Measurements from ENCODE around the gene DCANP1. TPM values are rescaled to one million over a fixed set of nuclear protein-coding genes. Genes with fewer than 3 reads are reported as not detected.
A peak's percentile ranks its signal among the peaks of the same experiment; 100 is the strongest.

The DCANP1 gene
- total RNA-seq, 1 donor, result not detected

GRCh38 chr5:135397084-135397483 is 50.1 kb downstream of the DCANP1 start:
- H3K4me2 ChIP-seq (ENCODE audit: insufficient read depth, low read length), result peak overlapping the region; percentile 82
- peaks cover 58% of the 10 kb centered on the region for H4K20me1 ChIP-seq (ENCODE audit: insufficient read depth, low read length)
- no peaks in the 10 kb centered on the region for H3K9me3 ChIP-seq (ENCODE audit: low read depth, low read length)
- no peak for TF ChIP-seq CTCF (IDR thresholded peaks at IDR 0.05; ENCODE audit: extremely low read depth, low read depth, low read length)
- no peak for DNase-seq (ENCODE audit: insufficient read length, low spot score, missing footprints)
- no peak overlapping the region for H2AFZ ChIP-seq (ENCODE audit: low read length)
- H3K27me3 ChIP-seq (ENCODE audit: insufficient read depth, low read length), result no peaks in the 10 kb centered on the region
- H3K36me3 ChIP-seq (ENCODE audit: insufficient read depth, low read length), result no peaks in the 10 kb centered on the region
- H3K4me1 ChIP-seq (ENCODE audit: insufficient read depth, low read length), result peaks cover 49% of the 10 kb centered on the region
- no peak overlapping the region for H3K4me3 ChIP-seq (ENCODE audit: insufficient read depth, low read length)
- peaks cover 67% of the 10 kb centered on the region for H3K79me2 ChIP-seq (ENCODE audit: insufficient read depth, low read length)
- H3K27ac ChIP-seq (ENCODE audit: low read depth, low read length), result no peak overlapping the region

- Histone ChIP-seq H3K27me3 (ENCODE audit: insufficient read depth, low read length) (no peaks in the 10 kb centered on the region), H3K4me2 (ENCODE audit: insufficient read depth, low read length) (no peak overlapping the region), H3K4me3 (ENCODE audit: insufficient read depth, low read length) (no peak overlapping the region), H3K79me2 (ENCODE audit: insufficient read depth, low read length) (peaks cover 73% of the 10 kb centered on the region), H3K4me1 (ENCODE audit: insufficient read depth, low read length) (peaks cover 54% of the 10 kb centered on the region), H3K27ac (ENCODE audit: low read depth, low read length) (no peak overlapping the region), H4K20me1 (ENCODE audit: insufficient read depth, low read length) (peaks cover 63% of the 10 kb centered on the region), H3K9me3 (ENCODE audit: low read depth, low read length) (no peaks in the 10 kb centered on the region), H3K36me3 (ENCODE audit: insufficient read depth, low read length) (no peaks in the 10 kb centered on the region), H2AFZ (ENCODE audit: low read length) (no peak overlapping the region)
- no peak for DNase-seq (ENCODE audit: insufficient read length, low spot score, missing footprints)
- TF ChIP-seq CTCF (IDR thresholded peaks at IDR 0.05; ENCODE audit: extremely low read depth, low read depth, low read length), result no peak
Measured at GRCh38 chr5:135396459-135397055, 50.6 kb downstream of the DCANP1 start.

GRCh38 chr5:135395866-135396265 is 51.3 kb downstream of the DCANP1 start:
- no peak overlapping the region for H3K4me3 ChIP-seq (ENCODE audit: insufficient read depth, low read length)
- peaks cover 70% of the 10 kb centered on the region for H4K20me1 ChIP-seq (ENCODE audit: insufficient read depth, low read length)
- no peak for DNase-seq (ENCODE audit: insufficient read length, low spot score, missing footprints)
- H3K4me1 ChIP-seq (ENCODE audit: insufficient read depth, low read length), result peaks cover 61% of the 10 kb centered on the region
- no peak overlapping the region for H2AFZ ChIP-seq (ENCODE audit: low read length)
- peaks cover 80% of the 10 kb centered on the region for H3K79me2 ChIP-seq (ENCODE audit: insufficient read depth, low read length)
- no peak overlapping the region for H3K4me2 ChIP-seq (ENCODE audit: insufficient read depth, low read length)
- H3K36me3 ChIP-seq (ENCODE audit: insufficient read depth, low read length), result no peaks in the 10 kb centered on the region
- no peaks in the 10 kb centered on the region for H3K9me3 ChIP-seq (ENCODE audit: low read depth, low read length)
- H3K27ac ChIP-seq (ENCODE audit: low read depth, low read length), result no peak overlapping the region
- TF ChIP-seq CTCF (IDR thresholded peaks at IDR 0.05; ENCODE audit: extremely low read depth, low read depth, low read length), result no peak
- no peaks in the 10 kb centered on the region for H3K27me3 ChIP-seq (ENCODE audit: insufficient read depth, low read length)

GRCh38 chr5:135395451-135395850 is 51.7 kb downstream of the DCANP1 start:
- H3K9me3 ChIP-seq (ENCODE audit: low read depth, low read length), result no peaks in the 10 kb centered on the region
- peaks cover 74% of the 10 kb centered on the region for H4K20me1 ChIP-seq (ENCODE audit: insufficient read depth, low read length)
- H3K4me3 ChIP-seq (ENCODE audit: insufficient read depth, low read length), result no peak overlapping the region
- H3K4me1 ChIP-seq (ENCODE audit: insufficient read depth, low read length), result peaks cover 65% of the 10 kb centered on the region
- no peak overlapping the region for H3K4me2 ChIP-seq (ENCODE audit: insufficient read depth, low read length)
- TF ChIP-seq CTCF (IDR thresholded peaks at IDR 0.05; ENCODE audit: extremely low read depth, low read depth, low read length), result no peak
- no peak overlapping the region for H3K27ac ChIP-seq (ENCODE audit: low read depth, low read length)
- DNase-seq (ENCODE audit: insufficient read length, low spot score, missing footprints), result no peak
- H2AFZ ChIP-seq (ENCODE audit: low read length), result no peak overlapping the region
- H3K79me2 ChIP-seq (ENCODE audit: insufficient read depth, low read length), result peaks cover 84% of the 10 kb centered on the region
- no peaks in the 10 kb centered on the region for H3K36me3 ChIP-seq (ENCODE audit: insufficient read depth, low read length)
- no peaks in the 10 kb centered on the region for H3K27me3 ChIP-seq (ENCODE audit: insufficient read depth, low read length)

Small RNA genes within 50 kb of the gene (small RNA-seq; reads per million reads assigned to genes)
- gene DCANP1, result not detected

Other genes starting within 250 kb of the DCANP1 start
- gene MACROH2A1, start 48.1 kb downstream of the DCANP1 start, total RNA-seq, result 150 and 162 TPM in 2 replicates
- gene TIFAB, start 5.0 kb upstream of the DCANP1 start, total RNA-seq, result not detected in 2 replicates
- not detected in 2 replicates for gene NEUROG1, start 88.6 kb upstream of the DCANP1 start, total RNA-seq
- not detected in 2 replicates for gene CXCL14, start 131.6 kb upstream of the DCANP1 start, total RNA-seq

Data from osteoblast (primary cell).